Tibial artery (tissue), 4 donors: ENCODE data around the gene DCP1B.

Experiments used
- DNase-seq, 2 donors: peaks; one replicate each; pipeline ENCODE4 v3.0.0-alpha.2; 2019
- H3K27ac ChIP-seq, 2 donors: fragments of 200-600 bp; sonication (generic) in 1 of 2; 1 replicate in 1 of 2; 2 replicates in 1 of 2; pipeline ENCODE4 v1.5.1; 2018 to 2019; ENCODE audit warnings: mild to moderate bottlenecking in 1 of 2
- H3K27me3 ChIP-seq, 2 donors: fragments of 200-600 bp; sonication (generic) in 1 of 2; one replicate each; pipeline versions ENCODE4 v1.5.1 to v1.6.0; 2016 to 2019
- H3K36me3 ChIP-seq, 3 donors: fragments of 200-600 bp; sonication (generic) in 2 of 3; one replicate each; pipeline ENCODE4 v1.5.1; 2016 to 2019; ENCODE audit warnings: mild to moderate bottlenecking in 2 of 3
- H3K4me1 ChIP-seq, 4 donors: fragments of 200-600 bp; sonication (generic) in 2 of 4; 1 replicate in 3 of 4; 2 replicates in 1 of 4; pipeline ENCODE4 v1.5.1; 2016 to 2019
- H3K4me3 ChIP-seq, 2 donors: fragments of 200-600 bp; sonication (generic) in 1 of 2; 1 replicate in 1 of 2; 2 replicates in 1 of 2; pipeline ENCODE4 v1.5.1; 2018 to 2019; ENCODE audit warnings: mild to moderate bottlenecking in 2 of 2
- H3K9me3 ChIP-seq, 3 donors: fragments of 200-600 bp; sonication (generic) in 1 of 3; one replicate each; pipeline ENCODE4 v1.5.1; 2016 to 2019
- CTCF ChIP-seq, 2 experiments: fragments of 200-600 bp in 1 of 2; fragments of 450-650 bp in 1 of 2; IDR thresholded peaks; one replicate each; pipeline ENCODE4 v1.5.1; 2017 to 2019; ENCODE audit warnings: antibody characterized with exemption in 2 of 2, mild to moderate bottlenecking in 1 of 2, moderate library complexity in 1 of 2
- intact Hi-C: fragments of 100-400 bp; cut with DNase I; formaldehyde crosslinking; loops from one replicate; pipeline ENCODE4 v1.15.0; 2023; ENCODE audit warnings: low total_unique reads

DCP1B gene

GRCh38 chr12:1989111-1989510 lies 15.1 kb downstream of the DCP1B start:
- DNase-seq = no peak
- H3K4me3 ChIP-seq = no peak overlapping the region
- no peaks in the 10 kb centered on the region for H3K27me3 ChIP-seq
- intact Hi-C loops = no loop called here
- H3K36me3 ChIP-seq = peaks cover 60 to 83% (median 68%) of the 10 kb centered on the region in 3 donors
- no peak for TF ChIP-seq CTCF (IDR thresholded peaks at IDR 0.05)
- peaks cover 0 to 15% (median 4%) of the 10 kb centered on the region in 4 donors for H3K4me1 ChIP-seq
- H3K27ac ChIP-seq = no peak overlapping the region
- H3K9me3 ChIP-seq = peaks cover 0 to 10% (median 0%) of the 10 kb centered on the region in 3 donors

DNA sequence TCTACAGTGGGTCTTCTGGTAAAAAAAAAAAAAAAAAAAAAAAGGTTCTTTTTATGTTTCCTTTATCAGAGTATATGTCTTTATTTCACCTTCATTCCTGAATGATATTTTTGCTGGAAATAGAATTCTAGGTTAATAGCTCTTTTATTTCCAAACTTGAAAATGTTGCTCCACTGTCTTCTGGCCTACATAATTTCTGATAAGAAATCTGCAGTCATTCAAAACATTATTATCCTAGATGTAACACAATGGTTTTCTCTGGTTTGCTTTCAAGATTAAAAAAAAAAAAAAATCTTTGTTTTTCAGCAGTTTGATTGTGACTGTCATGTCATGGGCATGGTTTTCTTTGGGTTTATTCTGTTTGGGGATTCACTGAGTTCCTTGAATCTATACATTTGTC lies 19.5 kb downstream of the DCP1B start:
- TF ChIP-seq CTCF (IDR thresholded peaks at IDR 0.05) = no peak
- intact Hi-C loops = no loop called here
- no peak for DNase-seq
- Histone ChIP-seq H3K4me1 (no peaks in the 10 kb centered on the region), H3K36me3 (peaks cover 33 to 62% (median 51%) of the 10 kb centered on the region in 3 donors), H3K27me3 (no peaks in the 10 kb centered on the region), H3K4me3 (no peak overlapping the region), H3K9me3 (peaks cover 0 to 10% (median 0%) of the 10 kb centered on the region in 3 donors), H3K27ac (no peak overlapping the region)

DNA sequence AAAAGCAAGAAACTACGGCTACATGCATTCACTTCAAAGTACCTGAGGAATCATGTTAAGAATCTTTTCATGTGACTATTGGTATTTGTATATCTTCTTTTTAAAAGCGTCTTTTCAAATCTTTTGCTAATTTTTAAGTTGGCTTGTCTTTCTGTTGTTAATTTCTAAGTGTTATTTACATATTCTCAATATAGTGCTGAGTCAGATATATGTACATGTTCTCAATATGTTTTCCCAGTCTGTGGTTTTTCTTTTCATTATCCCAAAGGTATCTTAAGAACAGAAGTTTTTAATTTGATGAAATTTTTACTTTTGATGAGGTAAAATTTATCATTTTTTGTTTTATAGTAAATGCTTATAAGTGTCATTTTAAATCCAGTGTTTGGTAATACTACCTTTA lies 24.0 kb downstream of the DCP1B start:
- peaks cover 0 to 7% (median 0%) of the 10 kb centered on the region in 3 donors for H3K9me3 ChIP-seq
- no peaks in the 10 kb centered on the region for H3K27me3 ChIP-seq
- H3K4me3 ChIP-seq = no peak overlapping the region
- H3K36me3 ChIP-seq = peaks cover 9 to 19% (median 15%) of the 10 kb centered on the region in 3 donors
- intact Hi-C loops = no loop called here
- TF ChIP-seq CTCF (IDR thresholded peaks at IDR 0.05) = no peak
- no peak for DNase-seq
- no peak overlapping the region for H3K27ac ChIP-seq
- peaks cover 0 to 41% (median 11%) of the 10 kb centered on the region in 4 donors for H3K4me1 ChIP-seq

DNA sequence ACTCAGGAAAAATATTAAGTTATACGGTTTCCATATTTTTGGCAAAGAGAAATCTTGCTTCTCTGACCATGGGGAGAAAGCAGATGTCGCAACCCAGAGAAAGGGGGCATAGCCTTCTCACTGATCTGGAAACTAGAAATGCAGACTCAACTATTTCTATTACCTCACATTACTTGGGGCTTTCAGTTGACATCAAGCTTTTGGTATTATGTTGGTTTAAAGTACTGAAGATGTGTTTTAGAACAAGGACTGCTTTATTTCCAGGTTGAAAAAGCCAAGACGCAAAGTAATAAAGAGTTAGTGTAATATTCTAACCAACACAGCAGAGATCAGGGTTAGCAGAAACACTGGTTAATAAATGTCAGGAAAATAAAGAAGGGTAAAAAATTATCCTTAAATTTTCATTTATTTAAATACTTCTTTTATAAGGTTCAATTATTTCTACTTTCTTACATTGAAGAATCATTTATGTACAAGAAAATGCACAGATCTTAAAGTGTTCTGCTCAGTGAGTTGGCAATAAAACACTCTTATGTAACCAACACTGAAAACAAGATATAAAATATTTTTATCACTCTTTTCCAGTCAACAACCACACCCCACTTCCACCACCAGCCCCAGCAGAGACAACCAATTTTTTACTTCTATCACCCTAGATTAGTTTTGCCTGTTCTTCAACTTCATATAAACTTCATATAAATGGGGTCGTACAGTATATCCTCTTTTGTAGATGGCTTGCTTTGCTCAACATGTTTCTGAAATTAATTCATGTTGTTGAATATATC lies 26.0 kb downstream of the DCP1B start:
- no peak for TF ChIP-seq CTCF (IDR thresholded peaks at IDR 0.05)
- DNase-seq = peak in 1 of 2 donors; percentile 23
- Histone ChIP-seq H3K4me1 (peaks cover 0 to 61% (median 27%) of the 10 kb centered on the region in 4 donors), H3K4me3 (no peak overlapping the region), H3K27ac (peak overlapping the region; percentile 87 to 88), H3K9me3 (no peaks in the 10 kb centered on the region), H3K27me3 (no peaks in the 10 kb centered on the region), H3K36me3 (no peaks in the 10 kb centered on the region)
- intact Hi-C loops = no loop called here

DNA sequence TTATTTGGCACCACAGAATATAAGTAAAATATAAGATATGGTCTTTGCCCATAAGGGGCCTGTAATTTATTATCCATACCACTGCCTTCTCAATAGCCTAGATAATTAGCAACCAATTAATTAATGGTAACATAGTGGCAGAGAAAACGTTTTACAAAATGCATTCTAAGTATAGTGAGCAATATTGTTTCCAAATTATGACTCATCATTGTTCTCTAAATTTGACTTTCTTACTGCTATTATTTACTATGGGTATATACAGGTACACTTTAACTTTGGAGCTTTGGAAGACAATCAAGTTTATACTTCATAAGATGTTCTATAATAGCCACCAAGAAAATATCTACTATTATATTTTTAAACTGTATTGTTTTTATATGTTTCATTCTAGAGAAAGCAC lies 26.7 kb downstream of the DCP1B start:
- Histone ChIP-seq H3K9me3 (no peaks in the 10 kb centered on the region), H3K4me1 (peaks cover 0 to 66% (median 27%) of the 10 kb centered on the region in 4 donors), H3K27ac (peak overlapping the region; percentile 87 to 88), H3K4me3 (no peak overlapping the region), H3K36me3 (no peaks in the 10 kb centered on the region), H3K27me3 (no peaks in the 10 kb centered on the region)
- TF ChIP-seq CTCF (IDR thresholded peaks at IDR 0.05) = no peak
- intact Hi-C loops = no loop called here
- DNase-seq = no peak
